NCI-H146 treated with DMSO at 0.1 percent for 48 hours (cell line): ENCODE measurements around the gene TSPAN11.

ENCODE experiments used
- DNase-seq: peaks from one replicate; lab custom pipeline; 2025; ENCODE audit not compliant: unreplicated experiment; lab: John Stamatoyannopoulos, UW

Gene TSPAN11

GRCh38 chr12:31037931-31038330 is 111.4 kb downstream of the TSPAN11 start:
- DNase-seq = no peak

GRCh38 chr12:31041033-31041564 is 114.6 kb downstream of the TSPAN11 start:
- no peak for DNase-seq
